ENCODE results near the gene NTF4. TPM values are rescaled to one million over a fixed set of nuclear protein-coding genes. Genes with fewer than 3 reads are reported as not detected.

Gene NTF4
- total RNA-seq, 2 donors from 2014 or later = not detected

GRCh38 chr19:49098795-49099194 lies 34.2 kb upstream of the NTF4 start:
- ATAC-seq = no peak
- WGBS, 2 donors = 44 to 51% methylated on average over 4 of the region's 4 CpGs
- DNase-seq = no peak
- Histone ChIP-seq H3K27me3 (no peaks in the 10 kb centered on the region), H3K36me3 (replicated peaks in 1 of 2; ENCODE audit: insufficient read depth in 1 of 2, low read depth in 2 of 2) (peaks cover 20 to 32% of the 10 kb centered on the region in 2 donors), H3K4me3 (no peak overlapping the region), H3K9me3 (no peaks in the 10 kb centered on the region), H3K27ac (no peak overlapping the region), H3K4me1 (peaks cover 15% of the 10 kb centered on the region)
- intact Hi-C loops (cut with DNase I) = loop anchor here (5.0 to 10.0 kb wide), 2 partner anchors 46 to 104 kb away; no protein-coding TSS in a partner anchor
- TF ChIP-seq POLR2A (IDR thresholded peaks at IDR 0.05) (no peak), CTCF (IDR thresholded peaks at IDR 0.05) (no peak)

DNA sequence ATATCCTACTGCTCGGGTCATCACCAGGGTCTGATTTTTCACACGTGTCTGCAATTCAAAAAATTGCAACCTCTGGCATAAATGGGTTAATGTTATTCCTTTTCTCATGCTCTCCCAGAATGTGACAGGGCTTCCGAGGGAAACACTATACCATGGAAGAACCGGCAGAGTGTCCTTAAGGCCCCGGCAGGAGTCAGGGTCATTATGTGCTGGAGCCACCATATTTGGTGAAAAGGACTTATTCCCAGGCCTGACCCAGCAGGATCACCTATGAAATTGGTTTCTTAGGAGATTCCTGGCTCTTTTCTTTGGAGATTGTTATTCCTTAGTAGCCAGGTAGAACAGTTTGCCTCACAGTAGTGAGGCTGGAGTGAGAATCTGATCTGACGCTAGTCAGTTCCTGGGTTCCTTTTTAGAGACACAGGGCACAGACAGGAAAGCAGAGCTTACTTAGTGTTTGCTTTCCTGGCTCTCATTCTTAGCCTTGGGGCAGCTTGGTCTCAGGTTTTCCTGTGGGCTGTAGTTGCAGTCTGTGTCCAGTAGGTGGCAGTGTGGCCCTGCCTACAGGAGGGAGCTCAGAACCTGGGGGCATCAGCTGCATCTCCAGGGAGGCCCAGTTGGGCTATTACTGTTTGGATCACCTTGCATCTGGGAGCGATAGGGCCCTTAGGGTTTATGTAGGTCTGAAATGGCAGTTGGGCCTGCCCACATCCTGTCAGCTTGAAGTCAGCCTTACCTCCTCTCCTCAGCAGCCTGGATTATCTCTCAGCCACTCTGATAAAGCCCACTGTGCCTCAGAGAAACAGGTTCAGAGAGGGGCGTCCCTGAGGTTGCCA lies 33.1 kb upstream of the NTF4 start:
- H3K4me1 ChIP-seq = peaks cover 15% of the 10 kb centered on the region
- peaks cover 21 to 29% of the 10 kb centered on the region in 2 donors for H3K36me3 ChIP-seq (replicated peaks in 1 of 2; ENCODE audit: insufficient read depth in 1 of 2, low read depth in 2 of 2)
- H3K27ac ChIP-seq = peak overlapping the region in 1 of 4 donors; percentile 45

GRCh38 chr19:49094505-49095482 lies 30.2 kb upstream of the NTF4 start:
- H3K27ac ChIP-seq = no peak overlapping the region
- H3K4me1 ChIP-seq = peaks cover 15% of the 10 kb centered on the region
- intact Hi-C loops (cut with DNase I) = loop anchor here (5.0 to 10.0 kb wide), 2 partner anchors 50 to 108 kb away; no protein-coding TSS in a partner anchor
- no peak overlapping the region for H3K4me3 ChIP-seq
- no peaks in the 10 kb centered on the region for H3K9me3 ChIP-seq
- TF ChIP-seq CTCF (IDR thresholded peaks at IDR 0.05) = no peak
- no peak for TF ChIP-seq POLR2A (IDR thresholded peaks at IDR 0.05)
- no peaks in the 10 kb centered on the region for H3K27me3 ChIP-seq
- no peak for DNase-seq
- WGBS, 2 donors = 80 to 83% methylated on average over 23 of the region's 23 CpGs
- H3K36me3 ChIP-seq (replicated peaks in 1 of 2; ENCODE audit: insufficient read depth in 1 of 2, low read depth in 2 of 2) = peaks cover 23 to 28% of the 10 kb centered on the region in 2 donors
- no peak for ATAC-seq

More for the DNA sequence above, 33.1 kb upstream of the NTF4 start:
- Histone ChIP-seq H3K27me3 (no peaks in the 10 kb centered on the region), H3K9me3 (no peaks in the 10 kb centered on the region), H3K4me3 (no peak overlapping the region)
- intact Hi-C loops (cut with DNase I) = loop anchor here (5.0 to 10.0 kb wide), 2 partner anchors 47 to 105 kb away; no protein-coding TSS in a partner anchor
- peak; percentile 72 to 80 (median 73) for DNase-seq
- peak; percentile 93 to 100 (median 96) for TF ChIP-seq CTCF (IDR thresholded peaks at IDR 0.05)
- TF ChIP-seq POLR2A (IDR thresholded peaks at IDR 0.05) = no peak
- ATAC-seq = peak; percentile 86
- 38% methylated on average over 6 to 8 of the region's 8 CpGs for WGBS, 2 donors

GRCh38 chr19:49092686-49093085 lies 28.1 kb upstream of the NTF4 start:
- no peaks in the 10 kb centered on the region for H3K9me3 ChIP-seq
- no peak for TF ChIP-seq CTCF (IDR thresholded peaks at IDR 0.05)
- no peak for TF ChIP-seq POLR2A (IDR thresholded peaks at IDR 0.05)
- no peak for ATAC-seq
- H3K4me1 ChIP-seq = peaks cover 26% of the 10 kb centered on the region
- no peak overlapping the region for H3K27ac ChIP-seq
- no peaks in the 10 kb centered on the region for H3K27me3 ChIP-seq
- intact Hi-C loops (cut with DNase I) = loop anchor here (10.0 kb wide), 1 partner anchor 52 kb away; no protein-coding TSS in a partner anchor
- WGBS, 2 donors = 91 to 93% methylated on average over 6 of the region's 6 CpGs
- peaks cover 10 to 23% of the 10 kb centered on the region in 2 donors for H3K36me3 ChIP-seq (replicated peaks in 1 of 2; ENCODE audit: insufficient read depth in 1 of 2, low read depth in 2 of 2)
- H3K4me3 ChIP-seq = no peak overlapping the region
- DNase-seq = no peak

Data from body of pancreas (tissue), 4 donors.